GM19467 (cell line): ENCODE measurements around the gene SEC61A1.
A peak's percentile ranks its signal among the peaks of the same experiment; 100 is the strongest.

Experiments used
- ATAC-seq: cut with Tn5 transposase; IDR thresholded peaks from one replicate; pipeline ENCODE4 v1.9.1; 2021; ENCODE audit warnings: mild to moderate bottlenecking, moderate library complexity; ENCODE audit not compliant: unreplicated experiment

SEC61A1 gene

DNA sequence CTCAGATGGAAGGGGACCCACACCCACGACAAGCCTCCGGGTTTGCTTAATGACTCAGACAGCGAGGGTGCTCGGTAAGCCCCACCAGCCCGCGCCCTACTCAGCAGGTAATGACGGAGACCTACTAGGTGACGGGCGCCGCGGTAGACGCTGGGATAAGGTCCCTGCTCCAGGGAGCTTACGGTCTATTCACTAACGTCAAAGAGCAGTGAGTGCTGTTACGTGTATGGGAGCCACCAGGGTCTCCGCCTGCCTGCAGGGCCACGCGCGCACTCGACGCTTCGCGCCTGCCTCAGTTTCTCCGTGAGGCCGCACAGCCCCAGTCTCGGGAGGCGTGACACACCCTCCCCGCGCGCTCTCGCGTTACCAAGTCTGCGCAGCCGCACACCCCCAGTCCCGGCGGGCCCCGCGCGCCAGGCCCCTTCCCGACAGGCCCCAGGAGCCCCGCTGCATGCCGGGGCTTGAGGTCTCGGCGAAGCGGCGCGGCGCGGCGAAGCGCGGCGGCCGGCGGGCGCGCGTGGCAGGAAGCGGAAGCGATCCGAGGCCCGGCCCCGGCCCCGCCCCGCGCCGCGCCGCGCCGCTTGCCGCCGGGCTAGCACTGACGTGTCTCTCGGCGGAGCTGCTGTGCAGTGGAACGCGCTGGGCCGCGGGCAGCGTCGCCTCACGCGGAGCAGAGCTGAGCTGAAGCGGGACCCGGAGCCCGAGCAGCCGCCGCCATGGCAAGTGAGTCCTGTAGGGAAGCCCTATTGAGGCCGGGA lies at the start of gene SEC61A1:
SEC61A1 (plus strand) TSS at position 601 of the 758 bp plus-strand sequence; CDS start at position 717, 116 bp downstream.
- ATAC-seq: peak; percentile 95

DNA sequence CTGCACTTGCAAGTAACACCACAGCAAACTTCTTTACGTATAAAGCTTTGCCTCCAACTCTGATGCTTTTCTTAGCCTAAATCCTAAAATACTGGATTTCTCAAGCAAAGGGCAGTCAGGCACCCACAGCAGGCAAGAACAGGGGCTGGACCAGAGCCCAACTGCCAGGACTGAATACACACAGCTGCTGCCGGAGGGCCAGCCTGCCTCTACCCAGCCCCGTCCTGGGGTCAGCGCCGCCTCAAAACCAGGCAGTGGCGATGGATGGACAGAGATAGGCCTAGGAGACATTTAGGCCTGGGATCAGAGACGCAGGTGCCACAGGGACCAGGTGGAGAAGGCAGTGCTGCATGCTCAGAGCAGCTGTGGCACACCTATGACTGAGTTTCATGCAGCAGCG lies 47.6 kb upstream of the SEC61A1 start:
- no peak for ATAC-seq

- no peak for ATAC-seq
Measured at GRCh38 chr3:128006061-128007032, 45.9 kb upstream of the SEC61A1 start.

- no peak for ATAC-seq
Measured at GRCh38 chr3:128007033-128007424, 45.2 kb upstream of the SEC61A1 start.

DNA sequence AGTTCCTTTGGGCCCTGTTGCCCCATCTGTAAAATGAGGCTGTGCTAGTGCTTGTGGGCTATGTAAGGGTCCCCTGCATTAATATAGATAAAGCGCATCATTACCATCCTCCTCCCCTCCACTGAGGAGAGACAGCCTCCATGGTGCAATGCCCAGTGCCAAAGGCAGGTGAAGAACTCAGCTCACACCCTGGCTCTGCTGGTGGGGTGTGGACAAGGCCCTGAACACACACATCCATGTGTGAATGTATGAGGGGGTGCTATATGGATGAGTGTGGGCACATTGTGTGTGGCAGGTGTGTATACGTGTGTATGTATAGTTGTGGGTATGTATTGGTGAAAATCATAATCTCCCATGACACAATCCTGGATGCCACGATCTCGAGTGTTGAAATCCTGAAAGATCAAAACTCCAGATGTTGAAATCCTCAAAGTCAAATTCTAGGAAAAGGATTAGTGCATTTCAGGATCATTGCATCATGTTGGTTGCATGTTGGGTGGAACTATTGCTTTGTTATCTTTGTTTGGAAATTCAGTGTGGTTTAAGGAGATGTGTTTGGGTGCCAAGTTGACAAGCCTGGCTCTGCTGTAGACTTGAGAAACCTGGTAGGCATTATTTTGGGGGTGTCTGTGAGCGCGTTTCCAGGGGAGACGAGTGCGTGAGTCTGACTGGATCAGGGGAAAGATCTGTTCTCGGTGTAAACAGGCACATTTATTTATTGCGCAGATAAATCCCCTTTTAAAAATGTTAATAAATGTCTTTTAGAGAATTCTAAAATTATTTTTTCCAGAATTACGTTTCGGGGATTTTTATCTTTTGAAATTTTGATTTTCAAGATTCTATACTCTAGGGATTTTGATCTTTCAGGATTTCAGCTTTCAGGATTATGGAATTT lies 42.0 kb upstream of the SEC61A1 start:
- ATAC-seq: no peak

GRCh38 chr3:128011140-128011539 lies 41.1 kb upstream of the SEC61A1 start:
- ATAC-seq: no peak

DNA sequence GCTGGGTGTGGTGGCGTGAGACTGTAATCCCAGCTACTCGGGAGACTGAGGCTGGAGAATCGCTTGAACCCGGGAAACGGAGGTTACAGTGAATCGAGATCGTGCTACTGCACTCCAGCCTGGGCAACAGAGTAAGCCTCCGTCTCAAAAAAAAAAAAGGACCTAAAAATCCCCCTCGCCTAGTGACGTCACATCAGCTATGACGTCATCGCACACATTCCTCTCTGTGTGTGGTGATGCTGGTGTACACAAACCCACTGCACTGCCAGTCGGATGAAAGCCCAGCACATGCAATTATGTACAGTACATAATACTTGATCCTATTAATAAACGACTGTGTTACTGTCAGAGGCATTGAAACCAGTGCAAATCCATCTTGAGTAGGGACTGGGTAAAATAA lies 40.2 kb upstream of the SEC61A1 start:
- no peak for ATAC-seq

DNA sequence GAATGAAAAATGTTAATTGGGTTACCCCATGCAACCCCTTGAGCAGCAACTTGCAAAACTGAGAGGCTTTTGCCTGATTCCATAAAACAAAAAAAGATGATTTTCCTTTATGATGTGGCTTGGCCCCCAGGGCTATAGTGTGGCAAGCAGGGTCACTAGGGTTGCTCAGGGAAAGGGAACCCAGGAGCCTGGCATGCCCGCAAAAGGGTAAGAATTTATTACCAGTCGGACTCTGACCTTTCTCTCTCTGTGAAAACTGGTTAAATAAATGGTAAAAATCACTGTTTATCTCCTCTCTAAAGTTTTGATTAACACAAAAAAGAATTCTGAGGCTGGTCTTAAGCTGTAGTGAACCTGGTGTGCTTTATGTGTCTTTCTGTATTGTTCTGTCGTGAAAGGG lies 37.7 kb upstream of the SEC61A1 start:
- no peak for ATAC-seq

- ATAC-seq: no peak
Measured at GRCh38 chr3:128016502-128016901, 35.7 kb upstream of the SEC61A1 start.

DNA sequence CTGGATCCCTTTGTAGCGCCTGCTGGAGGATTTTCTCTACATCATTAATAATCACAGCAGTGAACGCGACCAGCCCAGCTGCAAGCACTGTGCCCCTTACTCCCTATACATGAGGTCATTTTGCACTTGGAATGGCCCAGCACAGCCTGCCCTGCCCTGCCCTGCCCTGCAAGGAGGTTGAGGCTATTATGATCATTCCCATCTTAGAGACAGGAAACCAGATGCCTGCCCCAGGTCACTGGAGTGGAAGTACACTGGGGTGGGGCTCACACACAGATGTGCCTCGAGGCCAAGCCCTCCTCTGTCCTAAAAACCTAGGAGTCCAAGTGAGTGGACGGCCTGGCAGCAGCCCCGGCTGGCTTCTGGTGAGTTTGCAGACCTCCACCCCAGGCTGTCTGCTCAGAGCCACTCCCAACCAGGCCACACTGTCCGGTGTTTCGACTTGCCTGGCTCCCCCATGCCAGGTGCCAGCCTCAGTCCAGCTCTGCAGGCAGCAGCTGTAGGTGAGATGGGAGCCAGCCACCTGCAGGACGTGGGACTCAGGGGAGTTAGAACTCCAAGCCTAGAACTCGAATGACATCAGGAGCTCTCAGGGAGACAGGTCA lies 30.4 kb upstream of the SEC61A1 start:
- no peak for ATAC-seq

- no peak for ATAC-seq
Measured at GRCh38 chr3:128033102-128033501, 19.1 kb upstream of the SEC61A1 start.

DNA sequence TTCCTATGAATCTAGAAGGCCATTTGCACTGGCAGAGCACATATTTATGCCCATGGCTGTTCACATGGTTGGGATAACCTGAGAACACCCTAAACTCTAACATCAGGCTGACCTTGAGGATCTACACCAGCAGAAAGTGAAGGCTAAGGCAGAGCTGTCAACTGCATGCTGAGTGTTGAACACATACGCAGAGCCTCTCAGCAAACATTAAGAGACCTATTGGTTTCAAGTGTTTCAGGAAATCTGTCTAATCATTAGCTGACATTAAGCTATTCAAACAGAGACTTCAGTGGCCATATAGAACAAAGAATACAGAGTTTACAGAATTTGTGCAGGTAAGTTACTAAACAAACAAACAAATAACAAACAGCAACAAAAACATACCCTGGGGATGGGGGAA lies 16.1 kb upstream of the SEC61A1 start:
- no peak for ATAC-seq

DNA sequence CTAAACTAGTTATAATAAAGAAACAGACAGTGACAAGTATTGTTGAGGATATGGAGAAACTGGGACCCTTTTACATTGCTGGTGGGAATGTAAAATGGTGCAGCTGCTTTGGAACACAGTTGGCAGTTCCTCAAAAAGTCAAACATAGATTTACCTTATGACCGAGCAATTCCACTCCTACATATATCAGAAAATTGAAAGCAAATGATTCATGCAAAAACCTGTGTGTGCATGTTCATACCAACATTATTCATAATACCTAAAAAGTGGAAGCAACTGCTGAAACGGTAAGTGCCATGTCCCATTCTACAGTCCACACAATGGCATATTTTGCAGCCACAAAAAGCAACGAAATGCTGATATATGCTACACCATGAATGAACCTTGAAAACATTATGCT lies 12.2 kb upstream of the SEC61A1 start:
- no peak for ATAC-seq

DNA sequence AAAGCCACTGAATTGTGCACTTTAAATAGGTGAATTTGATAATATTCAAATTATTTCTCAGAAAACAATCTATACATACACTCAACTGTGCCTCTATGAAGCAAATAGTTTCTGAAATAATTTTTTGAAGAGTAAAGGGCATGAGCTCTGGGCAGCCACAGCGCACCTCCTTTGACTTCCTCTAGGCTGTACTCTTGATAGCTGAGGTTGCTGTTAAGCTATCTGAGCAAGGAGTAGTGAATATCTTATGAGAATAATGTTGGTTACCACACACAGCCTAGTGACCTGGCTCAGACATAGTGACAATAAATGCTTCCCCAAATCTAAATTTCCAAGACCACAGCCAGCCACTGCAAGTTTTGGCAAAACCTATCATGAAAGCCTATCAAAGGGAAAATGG lies 11.6 kb upstream of the SEC61A1 start:
- ATAC-seq: no peak

GRCh38 chr3:128041344-128041743 lies 10.9 kb upstream of the SEC61A1 start:
- no peak for ATAC-seq

- no peak for ATAC-seq
Measured at GRCh38 chr3:128050597-128050996, 1.6 kb upstream of the SEC61A1 start.

GRCh38 chr3:128051459-128051836 lies 789 bp upstream of the SEC61A1 start:
- ATAC-seq: no peak

DNA sequence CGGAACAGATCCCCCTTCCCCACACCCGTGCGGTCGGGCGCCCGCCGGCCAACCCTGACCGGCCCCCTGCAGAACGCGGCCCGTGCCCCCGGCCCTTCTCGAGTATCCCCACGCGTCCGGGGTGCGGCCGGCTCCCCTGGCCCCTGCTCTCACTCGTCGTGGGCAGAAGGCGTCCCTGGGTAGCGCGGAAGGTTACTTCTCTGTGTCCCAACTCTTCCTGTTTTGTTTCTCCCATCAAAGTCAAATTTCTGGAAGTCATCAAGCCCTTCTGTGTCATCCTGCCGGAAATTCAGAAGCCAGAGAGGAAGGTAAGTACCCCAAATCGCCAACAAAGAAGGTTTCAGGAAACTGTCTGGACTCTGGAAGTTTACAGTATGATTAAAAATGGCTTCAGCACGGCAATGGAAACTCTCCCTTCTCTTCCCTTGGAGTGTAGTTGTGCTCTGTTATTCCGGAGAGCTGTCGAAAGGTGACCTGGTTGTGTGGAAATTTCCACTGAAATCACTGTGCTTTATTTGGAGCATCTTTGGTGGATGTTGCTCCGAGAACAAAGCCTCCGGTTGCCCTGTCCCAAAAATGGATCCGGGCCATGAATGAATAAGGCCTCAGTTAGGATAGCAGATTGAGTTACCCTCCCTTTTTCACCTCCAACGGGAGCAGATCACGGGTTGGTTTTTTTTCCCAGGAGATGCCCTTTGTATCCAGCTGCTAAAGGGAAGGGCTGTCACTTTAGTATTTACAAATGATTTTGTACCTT lies 536 bp downstream of the SEC61A1 start:
- ATAC-seq: no peak

GRCh38 chr3:128053614-128054013 lies 1.4 kb downstream of the SEC61A1 start:
- no peak for ATAC-seq

- ATAC-seq: no peak
Measured at GRCh38 chr3:128054367-128054766, 2.1 kb downstream of the SEC61A1 start.
